Lung (tissue), 12 donors: ENCODE measurements around the gene KDM4C. TPM values are rescaled to one million over a fixed set of nuclear protein-coding genes. Genes with fewer than 3 reads are reported as not detected.

ENCODE experiments used
- ATAC-seq: fragments of 200-7000 bp; cut with Tn5 transposase; one replicate; pipeline ENCODE4 v1.9.1; 2020; ENCODE audit warnings: moderate number of reproducible peaks; ENCODE audit not compliant: insufficient read depth, low FRiP score
- DNase-seq, 3 donors: peaks; one replicate each; pipeline ENCODE4 v3.0.0-alpha.2; 2013 to 2017
- H3K27ac ChIP-seq, 2 donors: one replicate each; pipeline ENCODE4 v1.5.1; 2013; ENCODE audit warnings: mild to moderate bottlenecking in 2 of 2, moderate library complexity in 2 of 2, control low read depth in 1 of 2, inconsistent platforms in 1 of 2, low read depth in 1 of 2, low read length in 1 of 2
- H3K27me3 ChIP-seq, 3 donors: one replicate each; pipeline ENCODE4 v1.5.1; 2013; ENCODE audit warnings: low read length in 2 of 3; ENCODE audit not compliant: control insufficient read depth in 3 of 3, insufficient read depth in 3 of 3
- H3K36me3 ChIP-seq, 4 donors: one replicate each; pipeline ENCODE4 v1.5.1; 2013; ENCODE audit warnings: low read length in 4 of 4, mild to moderate bottlenecking in 1 of 4, moderate library complexity in 1 of 4; ENCODE audit not compliant: control insufficient read depth in 4 of 4, insufficient read depth in 4 of 4
- H3K4me1 ChIP-seq, 5 donors: one replicate each; pipeline ENCODE4 v1.5.1; 2013; ENCODE audit warnings: low read length in 5 of 5, mild to moderate bottlenecking in 2 of 5, moderate library complexity in 1 of 5; ENCODE audit not compliant: control insufficient read depth in 5 of 5, insufficient read depth in 5 of 5
- H3K4me3 ChIP-seq: one replicate; pipeline ENCODE4 v1.5.1; 2013; ENCODE audit warnings: mild to moderate bottlenecking, control low read depth, moderate library complexity
- H3K9ac ChIP-seq, 2 donors: one replicate each; pipeline ENCODE4 v1.5.1; 2013; ENCODE audit warnings: low read length in 2 of 2, control low read depth in 1 of 2; ENCODE audit not compliant: insufficient read depth in 1 of 2
- H3K9me3 ChIP-seq, 4 donors: one replicate each; pipeline ENCODE4 v1.5.1; 2013; ENCODE audit warnings: low read length in 3 of 4, mild to moderate bottlenecking in 1 of 4, moderate library complexity in 1 of 4; ENCODE audit not compliant: control insufficient read depth in 4 of 4, insufficient read depth in 3 of 4
- WGBS, 2 donors: extraction: QIAGEN DNeasy Blood & Tissue Kit; methylation state at CpG; one replicate each; pipeline ENCODE4 v1.1.7; 2013; 5-methylcytosine and 5-hydroxymethylcytosine counted together
- polyA plus RNA-seq, 2 donors: library from polyadenylated mRNA; stranded (reverse); fragments of 200-250 nt; gene quantifications; one replicate each; pipeline ENCODE4 v1.2.1, GENCODE V29; 2013
- total RNA-seq, 2 donors: library from RNA; depleted of rRNA in 1 of 2; stranded (reverse); fragments of >200 nt in 1 of 2; gene quantifications; one replicate each; pipeline ENCODE4 v1.2.1, GENCODE V29; 2014 to 2021
- TF ChIP-seq, protein P1 (sequence below): IDR thresholded peaks from 2 replicates; pipeline ENCODE4 v1.5.1; 2012; ENCODE audit warnings: mild to moderate bottlenecking; ENCODE audit errors: control extremely low read depth, extremely low read depth
- donor health status: control.
- donor health status: control.
- donor health status: Bipolar disorder and iron deficiency.
- donor health status: healthy.
- donor health status: DM: yes; HTN: yes; CAD: no.

The KDM4C gene
- total and polyA plus RNA-seq, 4 donors = 7.1 to 78.5 (median 25.0) TPM

- Histone ChIP-seq H3K27me3 (peaks cover 0 to 4% (median 0%) of the 10 kb centered on the region in 3 donors), H3K4me1 (peaks cover 0 to 13% (median 0%) of the 10 kb centered on the region in 5 donors), H3K9me3 (no peaks in the 10 kb centered on the region), H3K9ac (no peak overlapping the region), H3K36me3 (peaks cover 0 to 10% (median under 1%) of the 10 kb centered on the region in 4 donors), H3K27ac (no peak overlapping the region), H3K4me3 (no peak overlapping the region)
- DNase-seq (no peak), ATAC-seq (no peak)
- TF ChIP-seq, protein P1, sequence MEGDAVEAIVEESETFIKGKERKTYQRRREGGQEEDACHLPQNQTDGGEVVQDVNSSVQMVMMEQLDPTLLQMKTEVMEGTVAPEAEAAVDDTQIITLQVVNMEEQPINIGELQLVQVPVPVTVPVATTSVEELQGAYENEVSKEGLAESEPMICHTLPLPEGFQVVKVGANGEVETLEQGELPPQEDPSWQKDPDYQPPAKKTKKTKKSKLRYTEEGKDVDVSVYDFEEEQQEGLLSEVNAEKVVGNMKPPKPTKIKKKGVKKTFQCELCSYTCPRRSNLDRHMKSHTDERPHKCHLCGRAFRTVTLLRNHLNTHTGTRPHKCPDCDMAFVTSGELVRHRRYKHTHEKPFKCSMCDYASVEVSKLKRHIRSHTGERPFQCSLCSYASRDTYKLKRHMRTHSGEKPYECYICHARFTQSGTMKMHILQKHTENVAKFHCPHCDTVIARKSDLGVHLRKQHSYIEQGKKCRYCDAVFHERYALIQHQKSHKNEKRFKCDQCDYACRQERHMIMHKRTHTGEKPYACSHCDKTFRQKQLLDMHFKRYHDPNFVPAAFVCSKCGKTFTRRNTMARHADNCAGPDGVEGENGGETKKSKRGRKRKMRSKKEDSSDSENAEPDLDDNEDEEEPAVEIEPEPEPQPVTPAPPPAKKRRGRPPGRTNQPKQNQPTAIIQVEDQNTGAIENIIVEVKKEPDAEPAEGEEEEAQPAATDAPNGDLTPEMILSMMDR = no peak
- WGBS, 2 donors = 97 to 98% methylated on average over 4 of the region's 4 CpGs
Measured at GRCh38 chr9:7139886-7140285, 382.1 kb downstream of the KDM4C start.

DNA sequence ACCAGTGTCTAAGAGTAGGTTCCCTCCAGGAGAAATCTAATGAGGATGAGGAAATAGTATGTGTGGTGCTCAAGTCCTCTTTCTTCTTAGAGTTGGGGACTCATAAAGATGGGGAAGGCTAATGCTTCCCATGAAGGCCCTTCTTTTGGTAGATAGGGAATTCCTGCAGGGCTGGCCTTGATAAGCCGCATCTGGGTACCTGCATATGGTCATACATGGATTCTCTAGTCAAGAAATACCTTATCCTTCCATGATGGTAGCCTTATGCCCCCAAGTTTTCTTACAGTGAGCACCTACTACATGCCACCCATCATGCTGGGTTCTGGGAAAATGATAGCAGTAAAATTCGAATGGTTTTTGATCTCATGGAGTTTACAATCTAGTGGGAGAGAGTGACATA is 382.6 kb downstream of the KDM4C start:
- TF ChIP-seq, protein P1 = no peak
- H3K4me1 ChIP-seq = peaks cover 0 to 18% (median 0%) of the 10 kb centered on the region in 5 donors
- H3K36me3 ChIP-seq = peaks cover 0 to 8% (median under 1%) of the 10 kb centered on the region in 4 donors
- H3K4me3 ChIP-seq = no peak overlapping the region
- H3K27me3 ChIP-seq = peaks cover 0 to 8% (median 0%) of the 10 kb centered on the region in 3 donors
- H3K9me3 ChIP-seq = no peaks in the 10 kb centered on the region
- DNase-seq (no peak), ATAC-seq (no peak)
- 96 to 97% methylated on average over 2 of the region's 2 CpGs for WGBS, 2 donors
- no peak overlapping the region for H3K27ac ChIP-seq
- H3K9ac ChIP-seq = no peak overlapping the region

DNA sequence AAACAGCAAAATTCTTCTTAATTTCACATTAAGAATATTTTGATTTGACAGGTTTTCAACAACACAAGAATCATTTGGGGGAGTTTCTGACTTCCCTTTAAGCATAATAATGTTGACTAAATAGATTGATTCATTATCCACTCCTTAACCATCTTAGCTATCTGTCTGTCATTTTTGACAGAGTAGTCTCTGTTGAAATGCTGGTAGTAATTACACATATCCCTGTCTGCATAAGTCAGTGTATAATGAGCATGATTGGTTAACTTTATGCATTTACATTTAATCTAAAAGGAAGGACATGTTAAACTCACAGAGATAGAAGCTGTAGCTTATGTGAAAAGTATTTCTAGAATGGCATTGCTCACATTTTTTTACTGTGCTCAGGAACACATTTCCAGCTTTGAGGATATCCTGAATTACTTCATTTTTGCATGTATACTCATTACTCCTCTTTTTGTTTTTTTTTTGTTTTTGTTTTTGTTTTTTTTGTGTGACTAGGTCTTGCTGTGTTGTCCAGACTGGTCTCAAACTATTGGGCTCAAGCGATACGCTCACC is 385.9 kb downstream of the KDM4C start:
- Histone ChIP-seq H3K4me3 (no peak overlapping the region), H3K9me3 (peaks cover 0 to 5% (median 0%) of the 10 kb centered on the region in 4 donors), H3K4me1 (peaks cover 0 to 22% (median 5%) of the 10 kb centered on the region in 5 donors), H3K27ac (peak overlapping the region in 1 of 2 donors; percentile 69), H3K36me3 (peaks cover 0 to 3% (median 1%) of the 10 kb centered on the region in 4 donors), H3K27me3 (peaks cover 0 to 15% (median 0%) of the 10 kb centered on the region in 3 donors), H3K9ac (no peak overlapping the region)
- DNase-seq (no peak), ATAC-seq (no peak)
- 98 to 99% methylated on average over 2 of the region's 2 CpGs for WGBS, 2 donors
- TF ChIP-seq, protein P1 = no peak
